HL-60 (cell line): Measurements from ENCODE around the gene EFNA2.
"Not testable (repeated sequence)": the region's sequence is repeated elsewhere in the genome, so short reads cannot be mapped to it uniquely, and the experiment has no call there.

Experiments used
- DNase-seq, 2 experiments: peaks; one replicate each; pipeline ENCODE4 v3.0.0-alpha.2; 2010 to 2020; ENCODE audit warnings: low read depth in 1 of 2, low spot score in 1 of 2
- H3K27ac ChIP-seq: fragments of 250-450 bp; sonication (Bioruptor Pico); replicated peaks from 2 replicates; pipeline ENCODE4 v1.5.1; 2020; ENCODE audit warnings: mild to moderate bottlenecking, moderate library complexity
- H3K27me3 ChIP-seq: fragments of 250-450 bp; sonication (Bioruptor Pico); 2 replicates; pipeline ENCODE4 v1.5.1; 2021; ENCODE audit warnings: mild to moderate bottlenecking, moderate library complexity; ENCODE audit not compliant: insufficient read depth, poor library complexity, severe bottlenecking
- H3K4me3 ChIP-seq: replicated peaks from 2 replicates; pipeline ENCODE4 v1.5.1; 2011; ENCODE audit warnings: mild to moderate bottlenecking, control low read depth, low read length; ENCODE audit not compliant: insufficient read depth
- GABPA ChIP-seq: IDR thresholded peaks from 2 replicates; pipeline ENCODE4 v1.6.1; 2012; ENCODE audit warnings: low read depth
- POLR2AphosphoS5 ChIP-seq: IDR thresholded peaks from 2 replicates; pipeline ENCODE4 v1.6.1; 2012; ENCODE audit warnings: low read depth
- SPI1 ChIP-seq: IDR thresholded peaks from 2 replicates; pipeline ENCODE4 v1.6.1; 2012; ENCODE audit warnings: low read depth, mild to moderate bottlenecking, borderline replicate concordance
- TF ChIP-seq, protein P1 (sequence below): IDR thresholded peaks from 2 replicates; pipeline ENCODE4 v1.6.1; 2012; ENCODE audit warnings: low read depth; ENCODE audit not compliant: insufficient replicate concordance
- TF ChIP-seq, protein P2 (sequence below): IDR thresholded peaks from one replicate; pipeline ENCODE4 v1.5.1; 2011; ENCODE audit warnings: low read length, control low read depth, inconsistent platforms; ENCODE audit not compliant: insufficient read depth

Gene EFNA2

DNA sequence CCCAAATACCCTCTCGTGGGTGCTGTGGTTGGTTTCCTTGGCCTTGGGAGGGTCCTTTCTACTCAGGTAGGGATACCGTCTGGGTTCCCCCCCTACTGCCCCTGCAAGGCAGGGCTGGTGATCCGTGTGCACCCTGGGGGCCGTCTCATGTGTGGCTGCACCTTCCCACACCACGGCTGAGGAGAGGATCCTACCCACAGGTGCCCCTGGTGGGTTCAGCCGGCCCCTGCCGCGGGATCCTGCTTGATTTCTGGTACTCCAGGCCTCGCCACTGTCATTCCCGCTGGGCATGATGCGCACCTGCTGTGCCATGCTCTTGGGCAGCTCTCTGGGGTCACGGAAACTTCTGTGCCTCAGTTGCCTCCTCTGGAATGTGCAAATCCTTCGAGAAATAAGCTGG is 30.8 kb downstream of the EFNA2 start:
- TF ChIP-seq SPI1 (no peak), GABPA (no peak), POLR2AphosphoS5 (no peak)
- TF ChIP-seq, protein P1, sequence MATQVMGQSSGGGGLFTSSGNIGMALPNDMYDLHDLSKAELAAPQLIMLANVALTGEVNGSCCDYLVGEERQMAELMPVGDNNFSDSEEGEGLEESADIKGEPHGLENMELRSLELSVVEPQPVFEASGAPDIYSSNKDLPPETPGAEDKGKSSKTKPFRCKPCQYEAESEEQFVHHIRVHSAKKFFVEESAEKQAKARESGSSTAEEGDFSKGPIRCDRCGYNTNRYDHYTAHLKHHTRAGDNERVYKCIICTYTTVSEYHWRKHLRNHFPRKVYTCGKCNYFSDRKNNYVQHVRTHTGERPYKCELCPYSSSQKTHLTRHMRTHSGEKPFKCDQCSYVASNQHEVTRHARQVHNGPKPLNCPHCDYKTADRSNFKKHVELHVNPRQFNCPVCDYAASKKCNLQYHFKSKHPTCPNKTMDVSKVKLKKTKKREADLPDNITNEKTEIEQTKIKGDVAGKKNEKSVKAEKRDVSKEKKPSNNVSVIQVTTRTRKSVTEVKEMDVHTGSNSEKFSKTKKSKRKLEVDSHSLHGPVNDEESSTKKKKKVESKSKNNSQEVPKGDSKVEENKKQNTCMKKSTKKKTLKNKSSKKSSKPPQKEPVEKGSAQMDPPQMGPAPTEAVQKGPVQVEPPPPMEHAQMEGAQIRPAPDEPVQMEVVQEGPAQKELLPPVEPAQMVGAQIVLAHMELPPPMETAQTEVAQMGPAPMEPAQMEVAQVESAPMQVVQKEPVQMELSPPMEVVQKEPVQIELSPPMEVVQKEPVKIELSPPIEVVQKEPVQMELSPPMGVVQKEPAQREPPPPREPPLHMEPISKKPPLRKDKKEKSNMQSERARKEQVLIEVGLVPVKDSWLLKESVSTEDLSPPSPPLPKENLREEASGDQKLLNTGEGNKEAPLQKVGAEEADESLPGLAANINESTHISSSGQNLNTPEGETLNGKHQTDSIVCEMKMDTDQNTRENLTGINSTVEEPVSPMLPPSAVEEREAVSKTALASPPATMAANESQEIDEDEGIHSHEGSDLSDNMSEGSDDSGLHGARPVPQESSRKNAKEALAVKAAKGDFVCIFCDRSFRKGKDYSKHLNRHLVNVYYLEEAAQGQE, result no peak
- no peak for DNase-seq
- Histone ChIP-seq H3K27ac (no peak overlapping the region), H3K4me3 (no peak overlapping the region), H3K27me3 (peaks cover 18% of the 10 kb centered on the region)

DNA sequence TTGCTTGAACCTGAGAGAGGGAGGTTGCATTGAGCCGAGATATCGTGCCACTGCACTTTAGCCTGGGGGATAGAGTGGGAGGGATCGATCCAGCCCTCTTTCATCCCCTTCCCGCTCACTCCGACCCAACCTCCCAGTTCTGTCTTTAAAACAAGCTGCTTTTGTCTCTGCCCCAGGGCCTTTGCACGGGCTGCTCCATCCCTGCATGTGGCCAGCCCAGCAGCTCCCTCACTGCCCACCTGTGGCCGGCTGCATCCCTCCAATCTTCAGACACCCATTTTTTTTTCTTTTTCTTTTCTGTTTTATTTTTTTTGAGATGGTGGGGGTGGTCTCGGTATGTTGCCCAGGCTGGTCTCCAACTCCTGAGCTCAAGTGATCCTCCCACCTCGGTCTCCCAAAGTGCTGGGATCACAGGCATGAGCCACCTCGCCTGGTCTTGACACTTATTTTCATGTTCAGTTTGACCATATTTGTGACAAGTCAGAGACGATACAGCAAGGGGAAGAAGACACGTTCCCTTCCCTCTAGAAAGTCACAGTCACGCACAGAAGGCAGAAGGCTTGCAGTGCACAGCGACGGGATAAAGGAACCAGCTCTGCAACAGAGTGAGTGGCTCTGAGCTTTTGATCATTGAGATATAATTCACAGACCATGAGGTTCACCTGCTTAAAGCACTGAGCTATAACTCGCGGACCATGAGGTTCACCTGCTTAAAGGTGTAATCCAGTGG is 31.8 kb downstream of the EFNA2 start:
- H3K27me3 ChIP-seq, result peaks cover 21% of the 10 kb centered on the region
- H3K27ac ChIP-seq, result no peak overlapping the region
- H3K4me3 ChIP-seq, result no peak overlapping the region
- TF ChIP-seq SPI1 (no peak), POLR2AphosphoS5 (no peak), GABPA (no peak)
- TF ChIP-seq, protein P1, result no peak
- TF ChIP-seq, protein P2, sequence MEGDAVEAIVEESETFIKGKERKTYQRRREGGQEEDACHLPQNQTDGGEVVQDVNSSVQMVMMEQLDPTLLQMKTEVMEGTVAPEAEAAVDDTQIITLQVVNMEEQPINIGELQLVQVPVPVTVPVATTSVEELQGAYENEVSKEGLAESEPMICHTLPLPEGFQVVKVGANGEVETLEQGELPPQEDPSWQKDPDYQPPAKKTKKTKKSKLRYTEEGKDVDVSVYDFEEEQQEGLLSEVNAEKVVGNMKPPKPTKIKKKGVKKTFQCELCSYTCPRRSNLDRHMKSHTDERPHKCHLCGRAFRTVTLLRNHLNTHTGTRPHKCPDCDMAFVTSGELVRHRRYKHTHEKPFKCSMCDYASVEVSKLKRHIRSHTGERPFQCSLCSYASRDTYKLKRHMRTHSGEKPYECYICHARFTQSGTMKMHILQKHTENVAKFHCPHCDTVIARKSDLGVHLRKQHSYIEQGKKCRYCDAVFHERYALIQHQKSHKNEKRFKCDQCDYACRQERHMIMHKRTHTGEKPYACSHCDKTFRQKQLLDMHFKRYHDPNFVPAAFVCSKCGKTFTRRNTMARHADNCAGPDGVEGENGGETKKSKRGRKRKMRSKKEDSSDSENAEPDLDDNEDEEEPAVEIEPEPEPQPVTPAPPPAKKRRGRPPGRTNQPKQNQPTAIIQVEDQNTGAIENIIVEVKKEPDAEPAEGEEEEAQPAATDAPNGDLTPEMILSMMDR, result no peak
- peak in 1 of 2 experiments; percentile 54 for DNase-seq

DNA sequence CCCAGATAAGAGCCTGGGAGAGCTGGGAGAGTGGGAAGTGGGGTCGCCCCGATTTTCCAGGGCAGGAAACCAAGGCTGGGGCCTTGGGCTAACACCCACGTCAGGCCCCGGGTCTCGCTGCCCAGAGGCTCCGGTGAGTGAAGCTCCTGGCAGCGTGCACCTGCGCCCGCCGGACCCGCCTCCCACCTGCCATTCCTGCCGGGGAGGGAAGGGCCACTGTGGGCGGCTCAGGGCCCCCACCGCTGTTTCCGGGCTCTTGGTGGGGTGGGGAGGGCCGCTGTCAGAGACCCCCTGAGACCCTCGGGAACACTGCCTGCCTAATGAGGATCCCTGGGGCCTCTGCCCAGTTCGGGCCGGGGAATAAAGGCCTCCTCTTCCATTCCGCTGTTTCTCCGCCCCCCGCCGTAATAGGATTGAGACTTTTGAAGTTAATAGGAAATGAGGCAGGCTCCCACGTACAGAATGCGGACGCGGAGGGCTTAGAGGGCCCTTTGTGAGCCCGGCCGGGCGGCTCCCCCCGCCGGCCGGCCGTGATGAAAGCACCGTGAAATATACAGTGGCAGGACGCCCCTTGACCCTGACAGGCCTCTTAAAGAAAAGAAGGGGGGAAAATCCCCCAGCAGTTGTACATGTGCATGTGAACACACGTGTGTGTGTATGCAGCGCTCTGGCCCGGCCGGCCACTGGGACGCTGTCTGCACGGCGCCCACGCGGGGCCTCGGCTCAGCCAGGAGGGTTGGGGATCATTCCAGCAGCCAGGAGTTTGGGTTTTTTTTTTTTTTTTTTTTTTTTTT is 33.2 kb downstream of the EFNA2 start:
- DNase-seq, result no peak
- no peak overlapping the region for H3K4me3 ChIP-seq
- H3K27me3 ChIP-seq, result peaks cover 22% of the 10 kb centered on the region
- H3K27ac ChIP-seq, result no peak overlapping the region
- TF ChIP-seq, protein P1, result no peak
- no peak for TF ChIP-seq GABPA
- TF ChIP-seq, protein P2, result no peak
- TF ChIP-seq POLR2AphosphoS5, result no peak

DNA sequence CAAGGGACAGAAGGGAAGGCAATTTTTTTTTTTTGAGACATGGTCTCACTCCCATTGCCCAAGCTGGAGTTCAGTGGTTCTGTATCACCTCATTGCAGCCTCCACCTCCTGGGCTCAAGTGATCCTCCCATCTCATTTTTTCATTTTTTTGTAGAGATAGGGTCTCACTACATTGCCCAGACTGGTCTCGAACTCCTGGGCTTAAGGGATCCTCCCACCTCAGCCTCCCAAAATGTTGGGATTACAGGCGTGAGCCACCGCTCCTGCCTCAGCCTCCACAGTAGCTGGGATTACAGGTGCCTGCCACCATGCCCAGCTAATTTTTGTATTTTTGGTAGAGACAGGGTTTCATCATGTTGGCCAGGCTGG is 34.6 kb downstream of the EFNA2 start:
- H3K27ac ChIP-seq, H3K4me3 ChIP-seq, DNase-seq: not testable (repeated sequence)
- H3K27me3 ChIP-seq, result peaks cover 30% of the 10 kb centered on the region
